NCI-H526 (cell line): ENCODE data around the gene CHD2.

Source experiments
- DNase-seq, 2 experiments: peaks; one replicate each; lab custom pipeline; 2025; lab: John Stamatoyannopoulos, UW

Gene CHD2

DNA sequence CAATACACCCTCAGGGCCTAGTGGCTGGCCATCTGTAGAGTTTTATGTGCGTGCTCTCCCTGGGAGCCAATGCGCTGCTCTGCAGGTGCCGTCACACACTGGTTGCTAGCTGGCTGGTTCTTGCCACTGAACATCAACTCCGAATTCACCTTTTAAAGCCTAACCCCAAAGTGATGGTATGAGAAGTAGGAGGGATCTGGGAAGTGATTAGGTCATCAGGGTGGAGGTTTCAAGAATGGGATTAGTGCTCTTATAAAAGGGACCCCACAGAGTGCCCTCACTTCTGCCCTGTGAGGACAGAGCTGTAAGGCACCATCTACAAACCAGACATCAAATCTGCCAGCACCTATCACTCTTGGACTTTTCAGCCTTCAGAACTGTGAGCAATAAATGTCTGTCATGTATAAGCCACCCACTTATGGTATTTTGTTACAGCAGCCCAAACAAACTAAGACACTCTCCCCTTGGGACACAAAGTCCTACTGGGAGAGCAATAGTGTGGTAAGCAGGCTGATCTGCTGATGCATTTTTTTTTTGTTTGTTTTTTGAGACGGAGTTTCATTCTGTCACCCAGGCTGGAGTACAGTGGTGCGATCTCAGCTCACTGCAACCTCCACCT lies 168.6 kb downstream of the CHD2 start:
- no peak for DNase-seq

DNA sequence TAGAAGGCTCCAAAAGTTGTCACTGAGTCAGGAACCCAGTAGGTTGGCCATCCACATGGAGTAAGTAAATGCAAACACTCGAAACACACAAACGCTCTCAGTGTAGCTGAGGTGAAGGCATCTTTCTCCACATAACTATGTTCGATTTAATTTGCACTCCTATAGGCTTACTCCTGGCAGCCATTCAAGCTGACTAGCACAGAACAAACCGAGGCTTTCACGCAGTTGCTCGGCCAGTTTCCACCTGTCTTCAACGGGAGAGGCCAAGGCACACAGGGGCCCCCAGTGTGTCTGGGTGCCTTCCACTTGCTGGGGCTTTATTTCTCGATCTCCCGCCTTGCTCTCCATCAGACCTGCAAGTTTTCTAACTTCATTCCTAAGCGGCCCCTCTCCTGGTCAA lies 170.0 kb downstream of the CHD2 start:
- DNase-seq = no peak

DNA sequence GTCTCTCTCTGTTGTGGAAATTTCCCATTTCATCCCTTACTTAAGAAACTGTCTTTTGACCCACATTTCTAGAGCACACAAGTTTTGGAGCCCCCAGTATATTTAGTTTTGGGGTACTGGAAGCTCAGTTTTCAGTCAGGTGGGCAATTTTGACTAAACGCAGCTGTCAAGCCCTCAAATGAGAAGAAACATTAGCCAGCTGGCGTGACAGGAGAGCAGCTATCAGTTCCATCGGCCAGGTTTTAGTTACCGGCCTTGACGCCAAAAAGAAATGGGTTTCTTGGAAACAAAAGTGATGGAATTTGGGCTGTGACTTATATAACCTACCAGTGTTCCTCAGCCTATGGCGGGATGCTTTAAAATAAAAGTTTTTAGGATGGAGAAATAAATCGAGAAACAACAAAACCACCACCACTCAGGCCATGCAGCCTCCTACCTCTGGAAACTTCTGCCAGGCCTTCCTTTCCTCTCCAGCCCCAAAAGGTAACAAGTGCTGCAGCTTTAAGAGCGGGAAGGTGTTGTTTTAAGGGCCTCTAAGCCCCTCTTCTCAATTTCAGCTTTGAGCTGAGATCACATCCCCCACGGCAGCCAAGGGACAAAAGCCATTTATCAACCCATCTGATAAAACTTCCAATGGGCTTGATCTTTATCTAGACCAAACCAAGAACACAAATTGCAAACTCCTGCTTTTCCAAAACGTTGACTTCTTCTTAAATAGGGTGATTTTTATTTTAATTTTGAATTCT lies 170.6 kb downstream of the CHD2 start:
- no peak for DNase-seq

DNA sequence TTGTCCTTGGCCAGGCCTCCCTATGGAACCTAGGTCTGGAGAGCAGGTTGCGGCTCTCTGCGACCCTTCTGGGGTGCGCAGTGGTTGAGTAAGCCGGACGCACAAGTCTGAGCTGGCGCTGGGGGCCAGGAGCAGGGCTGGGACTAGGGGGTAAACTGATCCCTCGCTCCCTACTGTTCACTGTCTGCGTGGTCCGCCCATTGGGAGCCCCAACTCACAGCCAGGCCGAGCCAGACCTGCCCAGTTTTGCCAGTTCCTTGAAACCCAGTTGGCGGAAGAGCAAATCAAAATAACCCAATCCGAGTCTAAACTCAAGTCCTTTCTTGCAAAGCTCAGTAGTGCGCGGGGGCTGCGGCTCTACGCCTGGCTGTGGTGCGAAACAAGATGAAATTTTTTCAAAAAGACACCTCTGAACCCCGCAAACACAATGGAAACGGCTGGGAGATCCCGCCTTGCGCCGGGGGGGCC lies 171.4 kb downstream of the CHD2 start:
- no peak for DNase-seq

DNA sequence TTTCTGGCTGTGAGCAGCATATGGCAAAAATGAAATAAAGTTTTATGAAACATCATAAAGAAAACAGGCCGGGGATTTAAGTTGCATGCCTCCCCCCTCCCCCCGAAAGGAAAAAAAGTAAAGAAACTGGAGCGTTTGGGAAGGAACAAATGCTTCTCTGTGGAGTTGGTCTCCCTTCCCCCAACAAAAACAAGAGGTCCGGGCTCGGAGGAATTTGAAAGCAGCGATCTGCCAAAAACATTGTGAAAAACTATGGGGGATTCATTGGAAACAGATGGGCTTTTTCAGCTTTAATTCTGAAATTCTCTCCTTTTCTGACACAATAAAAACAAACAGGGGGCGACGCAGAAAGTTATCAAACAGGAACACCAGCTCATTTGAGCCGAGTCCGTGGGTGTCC lies 171.9 kb downstream of the CHD2 start:
- no peak for DNase-seq

DNA sequence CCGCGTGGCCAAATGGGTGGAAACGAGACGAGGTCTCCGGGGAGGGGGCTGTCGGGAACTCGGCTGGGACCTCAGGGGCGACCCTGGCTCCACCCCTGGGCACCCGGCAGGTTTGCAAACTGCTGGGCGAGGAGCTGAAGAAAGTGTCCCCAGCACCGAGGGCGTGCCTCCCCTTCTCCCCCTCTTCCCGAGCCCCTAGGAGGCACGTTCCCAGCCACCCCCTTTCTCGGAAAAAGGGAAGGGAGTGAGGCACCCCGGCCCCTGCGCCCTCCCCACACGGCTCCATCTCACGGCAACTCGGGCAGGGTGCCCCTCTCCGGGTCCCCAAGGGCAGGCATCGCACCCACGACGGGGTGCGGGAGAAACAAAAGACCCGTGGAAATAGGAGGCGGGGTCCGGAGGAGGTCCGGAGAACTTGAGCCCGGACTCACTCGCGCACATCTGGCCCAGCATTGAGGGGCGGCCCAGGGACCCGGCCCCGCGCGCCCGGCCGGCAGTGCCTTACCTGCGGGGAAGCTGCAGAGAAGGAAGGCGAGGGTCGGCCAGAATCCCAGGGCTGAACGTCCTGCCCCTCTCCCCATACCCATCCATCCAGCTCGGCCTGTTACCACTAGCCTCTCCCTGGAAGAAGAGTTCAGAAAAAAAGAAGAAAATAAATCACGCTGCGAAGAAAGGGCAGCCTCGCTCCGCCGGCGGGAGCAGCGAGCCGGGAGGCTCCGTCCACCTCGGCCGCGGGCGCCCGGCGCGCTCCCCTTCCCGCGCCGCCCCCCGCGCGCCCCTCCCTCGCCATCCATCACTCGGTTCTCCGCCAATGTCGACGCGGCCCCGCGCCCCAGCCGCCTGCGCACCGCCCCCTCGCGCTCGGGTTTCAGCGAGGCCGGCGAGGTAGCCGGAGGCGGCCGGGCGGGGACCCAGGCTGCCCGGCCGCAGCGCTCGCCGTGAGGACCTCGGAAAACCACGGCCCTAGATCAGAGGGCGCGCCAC lies 172.6 kb downstream of the CHD2 start:
- DNase-seq = peak; percentile 44 to 91

DNA sequence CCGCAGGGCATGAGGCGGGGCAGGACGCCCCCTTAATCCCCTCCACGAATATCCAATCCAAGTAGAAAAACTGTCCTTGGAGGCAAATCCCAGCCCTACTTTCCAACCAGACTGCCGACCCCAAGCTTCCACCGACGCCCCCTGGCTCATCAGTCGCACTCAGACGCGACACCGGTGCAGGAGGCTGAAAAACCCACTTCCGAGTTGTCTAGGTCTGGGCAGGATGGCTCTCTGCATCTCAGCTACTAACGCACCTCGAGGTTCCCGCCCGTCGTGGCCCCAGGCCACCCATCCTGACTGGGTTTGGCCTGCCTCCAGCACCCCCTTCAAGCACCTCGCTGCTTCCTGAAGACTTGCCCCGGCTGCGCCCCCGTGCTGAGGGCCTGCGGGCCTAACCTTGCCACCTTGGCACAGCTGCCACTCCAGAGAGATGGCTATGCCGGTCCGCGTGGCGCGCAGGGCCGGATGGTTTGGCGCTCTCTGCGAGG lies 173.4 kb downstream of the CHD2 start:
- DNase-seq = no peak

DNA sequence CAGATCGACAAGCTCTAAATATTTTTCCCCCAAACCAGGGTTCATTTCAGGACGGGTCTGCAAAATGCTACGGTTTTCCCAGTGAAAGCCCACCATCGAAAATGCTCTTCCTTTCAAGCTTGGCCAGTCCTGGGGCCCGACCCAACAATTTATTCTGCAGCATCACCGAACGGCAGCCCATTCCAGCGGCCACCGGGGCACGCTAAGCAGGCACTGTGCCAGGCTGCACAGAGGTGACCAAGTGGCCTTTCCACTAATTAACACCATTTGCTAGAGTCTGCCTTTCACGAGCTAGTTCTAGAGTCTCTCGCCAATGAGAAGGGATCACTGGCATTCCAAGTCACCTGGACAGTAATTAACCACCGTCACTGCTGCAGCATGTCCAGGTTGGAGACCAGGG lies 174.5 kb downstream of the CHD2 start:
- no peak for DNase-seq

DNA sequence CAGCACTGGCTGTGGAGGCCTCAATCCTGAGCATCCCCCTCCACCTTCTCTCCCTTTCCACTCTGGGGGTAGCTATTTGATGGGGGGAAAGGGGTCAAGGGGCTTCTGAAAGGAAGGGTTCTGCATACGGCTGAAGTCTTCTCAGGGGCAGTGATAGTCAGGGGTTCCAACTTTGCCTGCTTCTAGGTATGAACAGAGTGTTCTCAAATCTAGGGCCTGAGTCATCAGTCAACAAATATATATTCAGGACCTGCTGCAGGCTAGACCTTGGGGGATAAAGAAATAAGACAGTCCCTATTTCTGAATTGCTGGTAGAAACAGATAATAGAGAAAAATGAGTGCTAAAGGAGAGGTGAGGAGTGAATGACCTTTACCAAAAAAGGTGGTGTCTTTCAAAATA lies 176.1 kb downstream of the CHD2 start:
- DNase-seq = no peak

DNA sequence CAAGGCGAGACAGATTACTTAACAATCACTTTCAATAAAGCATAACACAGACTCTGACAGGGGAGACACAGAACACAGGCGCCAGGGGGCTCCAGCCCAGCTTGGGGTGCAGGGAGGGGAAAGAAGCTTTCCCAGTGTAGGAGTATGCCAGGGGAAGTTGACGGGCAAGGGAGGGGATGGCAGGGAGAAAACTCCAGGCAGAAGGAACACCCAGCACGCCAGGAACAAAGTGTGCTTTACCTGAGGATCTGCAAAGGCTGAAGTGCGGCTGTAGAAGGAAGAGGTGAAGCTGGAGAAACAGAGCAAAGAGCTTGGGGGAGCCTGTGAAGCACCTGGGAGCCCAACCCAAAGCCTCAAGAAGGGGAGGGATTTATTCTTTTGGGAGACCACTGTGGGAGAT lies 176.8 kb downstream of the CHD2 start:
- DNase-seq = no peak
